Neuron (in vitro differentiated cells): Measurements from ENCODE around the gene PLCB2.

Experiments used
- H2AFZ ChIP-seq: one replicate; pipeline ENCODE4 v1.6.1; 2013; ENCODE audit warnings: low read depth, mild to moderate bottlenecking, inconsistent platforms, low read length, moderate library complexity
- H3K27me3 ChIP-seq: one replicate; pipeline ENCODE4 v1.6.1; 2013; ENCODE audit warnings: low read length; ENCODE audit not compliant: insufficient read depth
- H3K36me3 ChIP-seq: one replicate; pipeline ENCODE4 v1.6.1; 2013; ENCODE audit warnings: low read length; ENCODE audit not compliant: insufficient read depth
- H3K4me1 ChIP-seq: one replicate; pipeline ENCODE4 v1.6.1; 2013; ENCODE audit warnings: low read length; ENCODE audit not compliant: insufficient read depth
- H3K4me3 ChIP-seq: 2 replicates; pipeline ENCODE4 v1.5.1; 2013; ENCODE audit warnings: mild to moderate bottlenecking, low read length, moderate library complexity
- H3K9me3 ChIP-seq: one replicate; pipeline ENCODE4 v1.6.1; 2013; ENCODE audit warnings: low read length

Gene PLCB2

DNA sequence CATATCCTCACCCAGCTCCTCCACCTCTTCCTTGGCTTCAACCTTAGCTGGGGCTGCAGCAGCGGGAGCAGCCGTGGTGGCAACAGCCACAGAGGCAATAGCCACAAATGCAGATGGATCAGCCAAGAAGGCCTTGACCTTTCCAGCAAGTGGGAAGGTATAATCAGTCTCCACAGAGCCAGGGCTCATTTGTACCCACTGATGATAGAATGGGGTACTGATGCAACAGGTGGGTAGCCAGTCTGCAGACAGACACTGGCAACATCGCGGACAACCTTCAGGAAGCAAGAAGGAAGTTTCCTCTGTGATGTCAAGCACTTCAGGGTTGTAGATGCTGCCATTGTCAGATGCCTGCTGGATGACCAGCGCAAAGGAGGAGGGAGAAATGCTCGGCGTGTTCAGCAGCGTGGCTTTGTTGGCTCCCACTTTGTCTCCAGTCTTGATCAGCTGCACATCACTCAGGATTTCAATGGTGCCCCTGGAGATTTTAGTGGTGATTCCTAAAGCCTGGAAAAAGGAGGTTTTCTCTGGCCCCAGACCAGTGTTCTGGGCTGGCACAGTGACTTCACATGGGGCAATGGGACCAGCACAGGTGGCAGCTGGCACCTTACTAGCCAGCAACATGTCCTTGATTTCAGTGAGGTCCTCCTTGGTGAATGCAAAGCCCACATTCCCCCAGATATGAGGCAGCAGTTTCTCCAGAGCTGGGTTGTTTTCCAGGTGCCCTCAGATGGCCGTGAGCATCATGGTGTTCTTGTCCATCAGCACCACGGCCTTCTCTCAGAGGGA is 4.8 kb upstream of the PLCB2 start:
- Histone ChIP-seq H3K4me3 (no peak overlapping the region), H3K9me3 (no peaks in the 10 kb centered on the region), H3K27me3 (peaks cover 5% of the 10 kb centered on the region), H3K4me1 (peaks cover 20% of the 10 kb centered on the region), H2AFZ (no peak overlapping the region), H3K36me3 (no peaks in the 10 kb centered on the region)

DNA sequence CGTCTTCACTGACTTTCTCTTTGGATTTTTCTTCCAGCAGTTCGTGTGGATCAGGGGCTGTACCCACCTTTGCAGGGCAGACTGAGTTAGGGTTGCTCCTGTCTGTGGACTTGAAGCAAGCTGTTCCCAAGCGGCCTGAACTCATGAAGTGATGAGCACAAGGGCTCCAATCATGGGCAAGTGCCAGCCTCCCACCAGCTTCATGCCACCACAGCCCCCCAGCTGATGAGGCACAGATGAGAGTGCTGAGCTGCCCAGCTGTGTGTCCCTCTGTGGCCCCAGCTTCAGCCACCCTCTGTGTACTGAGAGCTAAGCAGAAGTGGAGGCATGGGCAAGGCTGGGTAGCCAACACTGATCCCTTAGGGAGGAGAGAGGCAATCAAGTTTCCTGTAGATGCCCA is 3.3 kb upstream of the PLCB2 start:
- peaks cover 25% of the 10 kb centered on the region for H3K4me1 ChIP-seq
- no peaks in the 10 kb centered on the region for H3K9me3 ChIP-seq
- H2AFZ ChIP-seq: no peak overlapping the region
- no peak overlapping the region for H3K4me3 ChIP-seq
- peaks cover under 1% of the 10 kb centered on the region for H3K27me3 ChIP-seq
- no peaks in the 10 kb centered on the region for H3K36me3 ChIP-seq

- peaks cover 25% of the 10 kb centered on the region for H3K4me1 ChIP-seq
- no peak overlapping the region for H2AFZ ChIP-seq
- H3K36me3 ChIP-seq: no peaks in the 10 kb centered on the region
- H3K27me3 ChIP-seq: no peaks in the 10 kb centered on the region
- no peaks in the 10 kb centered on the region for H3K9me3 ChIP-seq
- H3K4me3 ChIP-seq: no peak overlapping the region
Observed at GRCh38 chr15:40310001-40310959, 2.5 kb upstream of the PLCB2 start.

DNA sequence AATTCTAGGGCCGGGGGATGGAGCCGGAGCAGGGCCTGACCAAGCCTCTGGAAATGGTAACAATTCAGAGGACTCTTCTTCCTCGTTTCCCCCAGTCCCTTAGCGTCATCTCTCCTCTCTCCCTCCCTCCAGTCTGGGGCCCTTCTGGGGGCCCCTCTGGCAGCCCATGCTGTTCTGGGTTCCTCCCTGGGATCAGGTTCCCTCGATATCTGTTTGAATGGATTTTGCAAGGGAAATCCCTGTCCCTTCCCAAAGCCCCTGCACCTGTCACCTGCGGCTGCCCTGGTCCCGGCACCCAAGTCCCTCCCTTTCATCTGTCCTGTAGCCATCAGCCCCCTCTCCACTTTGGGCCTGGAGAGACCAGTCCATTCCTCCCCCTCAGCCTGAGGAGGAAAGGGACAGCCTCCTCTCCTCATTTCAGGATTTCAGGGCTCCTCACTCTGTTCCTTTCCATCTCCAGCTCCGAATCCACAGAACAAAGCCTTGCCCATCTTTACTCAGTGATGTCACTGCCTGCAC is 1.7 kb upstream of the PLCB2 start:
- Histone ChIP-seq H3K9me3 (no peaks in the 10 kb centered on the region), H2AFZ (no peak overlapping the region), H3K27me3 (no peaks in the 10 kb centered on the region), H3K36me3 (no peaks in the 10 kb centered on the region), H3K4me1 (peaks cover 25% of the 10 kb centered on the region), H3K4me3 (no peak overlapping the region)

DNA sequence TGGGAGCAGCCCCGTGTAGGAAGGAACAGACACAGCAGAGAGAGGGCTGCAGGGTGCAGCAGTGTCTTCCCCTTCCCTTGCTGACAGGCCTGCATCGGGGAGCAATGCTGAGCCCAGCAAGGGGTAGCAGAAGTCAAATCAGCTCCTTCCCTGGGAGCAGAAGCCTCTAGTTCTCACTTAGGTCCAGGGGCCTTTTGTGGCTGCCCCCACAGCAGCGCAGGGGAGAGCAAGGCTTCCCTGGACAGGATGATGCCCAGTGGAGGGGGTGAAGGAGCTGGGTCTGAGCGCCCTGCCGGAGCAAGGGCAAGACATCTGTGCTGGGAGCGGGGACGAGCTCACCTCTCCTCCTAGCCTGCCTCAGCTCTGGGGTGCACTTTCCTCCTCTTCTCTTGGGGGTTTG is 827 bp downstream of the PLCB2 start:
- peaks cover 25% of the 10 kb centered on the region for H3K4me1 ChIP-seq
- no peaks in the 10 kb centered on the region for H3K9me3 ChIP-seq
- H2AFZ ChIP-seq: no peak overlapping the region
- H3K4me3 ChIP-seq: no peak overlapping the region
- no peaks in the 10 kb centered on the region for H3K27me3 ChIP-seq
- no peaks in the 10 kb centered on the region for H3K36me3 ChIP-seq

GRCh38 chr15:40306371-40306770 is 1.4 kb downstream of the PLCB2 start:
- Histone ChIP-seq H3K36me3 (no peaks in the 10 kb centered on the region), H3K4me3 (no peak overlapping the region), H3K27me3 (no peaks in the 10 kb centered on the region), H3K4me1 (peaks cover 25% of the 10 kb centered on the region), H2AFZ (no peak overlapping the region), H3K9me3 (no peaks in the 10 kb centered on the region)

DNA sequence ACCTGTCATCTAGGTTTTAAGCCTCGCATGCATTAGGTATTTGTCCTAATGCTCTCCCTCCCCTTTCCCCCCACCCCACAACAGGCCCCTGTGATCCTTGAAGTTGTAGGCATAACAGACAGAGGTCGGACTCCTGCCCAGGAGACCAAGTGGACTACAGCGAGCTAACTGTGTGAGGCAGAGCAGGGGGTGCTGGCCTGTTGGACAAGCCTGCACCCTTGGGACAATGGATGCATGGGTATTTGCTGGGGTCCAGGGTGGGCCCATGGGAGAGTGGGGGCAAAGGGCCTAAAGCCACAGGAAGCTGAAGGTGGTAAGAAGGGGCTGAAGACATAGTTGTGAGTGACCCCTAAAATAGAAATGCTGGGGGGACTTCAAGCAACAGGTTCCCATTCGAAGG is 2.5 kb downstream of the PLCB2 start:
- no peaks in the 10 kb centered on the region for H3K36me3 ChIP-seq
- H3K27me3 ChIP-seq: no peaks in the 10 kb centered on the region
- peaks cover 2% of the 10 kb centered on the region for H3K9me3 ChIP-seq
- H3K4me1 ChIP-seq: peaks cover 25% of the 10 kb centered on the region
- no peak overlapping the region for H3K4me3 ChIP-seq
- H2AFZ ChIP-seq: no peak overlapping the region

GRCh38 chr15:40303576-40303975 is 4.2 kb downstream of the PLCB2 start:
- Histone ChIP-seq H3K4me1 (peaks cover 11% of the 10 kb centered on the region), H3K27me3 (no peaks in the 10 kb centered on the region)

DNA sequence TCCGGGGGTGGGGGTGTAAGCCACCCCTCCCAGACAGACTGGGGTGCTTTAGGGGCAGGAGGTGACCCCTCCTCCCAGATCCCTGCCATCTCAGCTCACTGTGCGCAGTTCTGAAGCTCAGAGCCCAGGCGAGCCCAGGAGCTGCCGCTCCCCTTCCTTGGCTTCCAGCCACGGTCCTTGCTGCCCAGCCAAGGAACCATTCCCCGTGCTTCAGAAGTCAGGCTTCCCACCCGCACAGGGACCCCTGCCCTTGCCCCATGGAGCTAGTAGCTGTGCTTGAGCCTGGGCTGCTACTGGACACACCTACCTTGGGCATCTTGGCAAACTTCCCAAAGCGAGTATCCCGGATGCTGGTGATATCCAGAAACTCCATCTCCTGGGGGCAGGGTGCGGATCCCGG is 4.8 kb downstream of the PLCB2 start:
- H3K36me3 ChIP-seq: no peaks in the 10 kb centered on the region
- H3K4me3 ChIP-seq: no peak overlapping the region
- H3K27me3 ChIP-seq: no peaks in the 10 kb centered on the region
- H3K4me1 ChIP-seq: peaks cover 9% of the 10 kb centered on the region
- no peak overlapping the region for H2AFZ ChIP-seq
- peaks cover 4% of the 10 kb centered on the region for H3K9me3 ChIP-seq

More at GRCh38 chr15:40303576-40303975, 4.2 kb downstream of the PLCB2 start:
- Histone ChIP-seq H3K4me3 (no peak overlapping the region), H3K36me3 (no peaks in the 10 kb centered on the region), H3K9me3 (peaks cover 4% of the 10 kb centered on the region), H2AFZ (no peak overlapping the region)

- no peaks in the 10 kb centered on the region for H3K27me3 ChIP-seq
Observed at GRCh38 chr15:40302288-40302886, 5.3 kb downstream of the PLCB2 start.

GRCh38 chr15:40301467-40302179 is 6.1 kb downstream of the PLCB2 start:
- H3K4me1 ChIP-seq: no peaks in the 10 kb centered on the region
- no peak overlapping the region for H3K4me3 ChIP-seq
- no peak overlapping the region for H2AFZ ChIP-seq
- no peaks in the 10 kb centered on the region for H3K27me3 ChIP-seq
- H3K9me3 ChIP-seq: peaks cover 6% of the 10 kb centered on the region
- no peaks in the 10 kb centered on the region for H3K36me3 ChIP-seq

More at GRCh38 chr15:40302288-40302886, 5.3 kb downstream of the PLCB2 start:
- Histone ChIP-seq H3K36me3 (no peaks in the 10 kb centered on the region), H3K4me1 (peaks cover 3% of the 10 kb centered on the region), H2AFZ (no peak overlapping the region), H3K9me3 (peaks cover 4% of the 10 kb centered on the region), H3K4me3 (no peak overlapping the region)

GRCh38 chr15:40300771-40301170 is 7.0 kb downstream of the PLCB2 start:
- no peaks in the 10 kb centered on the region for H3K27me3 ChIP-seq
- no peak overlapping the region for H2AFZ ChIP-seq
- H3K4me3 ChIP-seq: no peak overlapping the region
- peaks cover 2% of the 10 kb centered on the region for H3K4me1 ChIP-seq
- H3K36me3 ChIP-seq: no peaks in the 10 kb centered on the region
- peaks cover 6% of the 10 kb centered on the region for H3K9me3 ChIP-seq
